ENCODE data around the gene TRIM14. TPM values are rescaled to one million over a fixed set of nuclear protein-coding genes. Genes with fewer than 3 reads are reported as not detected.

The TRIM14 gene
- total RNA-seq, 1 experiment from 2014 or later = 12.5 TPM

DNA sequence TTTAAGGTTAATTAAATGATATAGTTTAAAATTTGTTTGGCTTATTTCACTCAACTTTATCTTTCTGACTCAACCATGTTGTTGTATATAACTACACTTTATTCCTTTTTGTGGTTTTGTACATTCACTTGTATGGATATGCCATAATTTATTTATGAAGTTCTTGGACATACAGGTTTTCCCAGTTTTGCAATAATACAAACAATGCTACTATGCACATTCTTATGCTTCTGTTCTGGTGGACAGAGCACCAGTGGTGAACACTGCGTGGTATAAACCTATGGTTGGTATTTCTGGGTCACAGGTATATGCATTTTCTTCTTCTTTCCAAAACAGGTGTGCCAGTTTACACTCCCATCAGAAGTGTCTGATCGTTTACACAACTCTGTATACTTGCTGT is 35.7 kb upstream of the TRIM14 start:
- Histone ChIP-seq H2BK20ac (ENCODE audit: low read depth, low read length, poor library complexity, severe bottlenecking) (no peak overlapping the region), H3T11ph (ENCODE audit: low read length) (no peak overlapping the region), H2BK5ac (ENCODE audit: insufficient read length, low read length) (no peak overlapping the region), H3K4me2 (ENCODE audit: insufficient read depth, insufficient read length, low read length) (no peak overlapping the region), H3K79me2 (ENCODE audit: insufficient read depth, low read length) (no peaks in the 10 kb centered on the region), H4K91ac (ENCODE audit: insufficient read length, low read depth, low read length) (no peak overlapping the region), H2AFZ (ENCODE audit: low read length) (no peak overlapping the region), H4K20me1 (ENCODE audit: control insufficient read depth, insufficient read depth, insufficient read length) (no peaks in the 10 kb centered on the region), H3K27me3 (ENCODE audit: insufficient read depth, low read length) (no peaks in the 10 kb centered on the region), H3K56ac (ENCODE audit: insufficient read length, low read depth, low read length) (no peak overlapping the region), H3K27ac (ENCODE audit: insufficient read length, low read depth, low read length) (no peak overlapping the region), H3K9ac (ENCODE audit: extremely low read depth, insufficient read length, low read length) (no peak overlapping the region), H2BK15ac (ENCODE audit: low read depth, low read length) (no peak overlapping the region), H3K9me3 (ENCODE audit: control insufficient read depth, low read depth, low read length) (no peaks in the 10 kb centered on the region), H2BK12ac (ENCODE audit: insufficient read length, low read depth, low read length) (no peak overlapping the region), H3K23me2 (ENCODE audit: insufficient read length, low read depth, low read length, poor library complexity, severe bottlenecking) (no peaks in the 10 kb centered on the region), H4K8ac (replicated peaks; ENCODE audit: insufficient read length, low read depth, low read length) (no peak overlapping the region), H3K4me1 (ENCODE audit: insufficient read depth, low read length) (no peaks in the 10 kb centered on the region), H2AK5ac (ENCODE audit: insufficient read length, low read length) (no peak overlapping the region), H3K14ac (ENCODE audit: insufficient read depth, low read length) (no peak overlapping the region), H3K4ac (ENCODE audit: low read depth, low read length) (no peak overlapping the region), H3K18ac (ENCODE audit: insufficient read length, low read depth, low read length) (no peak overlapping the region), H4K5ac (ENCODE audit: insufficient read length, low read depth, low read length) (no peak overlapping the region), H3K79me1 (ENCODE audit: insufficient read depth, low read depth, low read length, poor library complexity, severe bottlenecking) (no peaks in the 10 kb centered on the region), H2BK120ac (ENCODE audit: low read depth, low read length, poor library complexity, severe bottlenecking) (no peak overlapping the region), H3K23ac (ENCODE audit: insufficient read length, low read depth, low read length) (no peak overlapping the region)
- DNase-seq = no peak
- H3K27me3 Mint-ChIP-seq (ENCODE audit: low read depth) = no peaks in the 10 kb centered on the region
- no peaks in the 10 kb centered on the region for H3K9me3 Mint-ChIP-seq
- H3K4me3 Mint-ChIP-seq = no peak overlapping the region
- TF ChIP-seq, protein P1, sequence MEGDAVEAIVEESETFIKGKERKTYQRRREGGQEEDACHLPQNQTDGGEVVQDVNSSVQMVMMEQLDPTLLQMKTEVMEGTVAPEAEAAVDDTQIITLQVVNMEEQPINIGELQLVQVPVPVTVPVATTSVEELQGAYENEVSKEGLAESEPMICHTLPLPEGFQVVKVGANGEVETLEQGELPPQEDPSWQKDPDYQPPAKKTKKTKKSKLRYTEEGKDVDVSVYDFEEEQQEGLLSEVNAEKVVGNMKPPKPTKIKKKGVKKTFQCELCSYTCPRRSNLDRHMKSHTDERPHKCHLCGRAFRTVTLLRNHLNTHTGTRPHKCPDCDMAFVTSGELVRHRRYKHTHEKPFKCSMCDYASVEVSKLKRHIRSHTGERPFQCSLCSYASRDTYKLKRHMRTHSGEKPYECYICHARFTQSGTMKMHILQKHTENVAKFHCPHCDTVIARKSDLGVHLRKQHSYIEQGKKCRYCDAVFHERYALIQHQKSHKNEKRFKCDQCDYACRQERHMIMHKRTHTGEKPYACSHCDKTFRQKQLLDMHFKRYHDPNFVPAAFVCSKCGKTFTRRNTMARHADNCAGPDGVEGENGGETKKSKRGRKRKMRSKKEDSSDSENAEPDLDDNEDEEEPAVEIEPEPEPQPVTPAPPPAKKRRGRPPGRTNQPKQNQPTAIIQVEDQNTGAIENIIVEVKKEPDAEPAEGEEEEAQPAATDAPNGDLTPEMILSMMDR (conservative IDR thresholded peaks at IDR 0.05) = no peak
- no peak overlapping the region for H3K27ac Mint-ChIP-seq
- WGBS (ENCODE audit: extremely low coverage, insufficient read length, low lambda C conversion rate) = no CpG with 5 or more reads among the region's 2 CpGs
- H3K36me3 Mint-ChIP-seq (ENCODE audit: insufficient read depth in 1 of 3, low read depth in 3 of 3) = peaks cover 4 to 19% (median 10%) of the 10 kb centered on the region in 3 experiments; a peak in 4 of 7 replicates
- H3K4me1 Mint-ChIP-seq = no peaks in the 10 kb centered on the region
